Prostate gland (tissue), 2 donors: Measurements from ENCODE around the gene ASB18.

Experiments used
- POLR2A ChIP-seq: fragments of 450-650 bp; IDR thresholded peaks from one replicate; pipeline ENCODE4 v1.6.1; 2016; ENCODE audit warnings: antibody characterized with exemption, mild to moderate bottlenecking
- TF ChIP-seq, protein P1 (sequence below), 4 experiments: fragments of 200-600 bp in 2 of 4; fragments of 450-650 bp in 2 of 4; sonication (generic) in 2 of 4; IDR thresholded peaks; 1 replicate in 3 of 4; 2 replicates in 1 of 4; pipeline ENCODE4 v1.5.1; 2016 to 2019; ENCODE audit warnings: antibody characterized with exemption in 4 of 4, mild to moderate bottlenecking in 2 of 4, moderate library complexity in 2 of 4

- TF ChIP-seq POLR2A: no peak
- TF ChIP-seq, protein P1, sequence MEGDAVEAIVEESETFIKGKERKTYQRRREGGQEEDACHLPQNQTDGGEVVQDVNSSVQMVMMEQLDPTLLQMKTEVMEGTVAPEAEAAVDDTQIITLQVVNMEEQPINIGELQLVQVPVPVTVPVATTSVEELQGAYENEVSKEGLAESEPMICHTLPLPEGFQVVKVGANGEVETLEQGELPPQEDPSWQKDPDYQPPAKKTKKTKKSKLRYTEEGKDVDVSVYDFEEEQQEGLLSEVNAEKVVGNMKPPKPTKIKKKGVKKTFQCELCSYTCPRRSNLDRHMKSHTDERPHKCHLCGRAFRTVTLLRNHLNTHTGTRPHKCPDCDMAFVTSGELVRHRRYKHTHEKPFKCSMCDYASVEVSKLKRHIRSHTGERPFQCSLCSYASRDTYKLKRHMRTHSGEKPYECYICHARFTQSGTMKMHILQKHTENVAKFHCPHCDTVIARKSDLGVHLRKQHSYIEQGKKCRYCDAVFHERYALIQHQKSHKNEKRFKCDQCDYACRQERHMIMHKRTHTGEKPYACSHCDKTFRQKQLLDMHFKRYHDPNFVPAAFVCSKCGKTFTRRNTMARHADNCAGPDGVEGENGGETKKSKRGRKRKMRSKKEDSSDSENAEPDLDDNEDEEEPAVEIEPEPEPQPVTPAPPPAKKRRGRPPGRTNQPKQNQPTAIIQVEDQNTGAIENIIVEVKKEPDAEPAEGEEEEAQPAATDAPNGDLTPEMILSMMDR (IDR thresholded peaks at IDR 0.05): no peak
Observed at GRCh38 chr2:236241181-236242056, 22.8 kb downstream of the ASB18 start.
